Esophagus mucosa (tissue), 1 donor: Measurements from ENCODE around the gene PRRC2A. TPM values are rescaled to one million over a fixed set of nuclear protein-coding genes. Genes with fewer than 3 reads are reported as not detected.

Experiments used
- ATAC-seq: fragments of 200-7000 bp; cut with Tn5 transposase; one replicate; pipeline ENCODE4 v1.9.1; 2020
- total RNA-seq: library from RNA; stranded (reverse); gene quantifications from one replicate; pipeline ENCODE4 v1.2.4, GENCODE V29; 2023
- donor health status: DM: yes; HTN: yes; CAD: no.

PRRC2A gene
- 103 TPM for total RNA-seq

- no peak for ATAC-seq
Observed at GRCh38 chr6:31620586-31621319, at the start of gene PRRC2A. Gene PRRC2A (plus strand): TSS chr6:31620715. CDS start chr6:31622790, 2,075 bp downstream.

- ATAC-seq, result peak; percentile 33
Observed at GRCh38 chr6:31572041-31572911, 48.2 kb upstream of the PRRC2A start, which contains the start of gene LTA. Gene LTA (plus strand): TSS chr6:31572289. CDS start chr6:31572743, 454 bp downstream.

GRCh38 chr6:31573239-31574105 lies 47.0 kb upstream of the PRRC2A start:
- ATAC-seq, result no peak

- no peak for ATAC-seq
Observed at GRCh38 chr6:31574106-31575061, 46.1 kb upstream of the PRRC2A start.

GRCh38 chr6:31575335-31575901 lies 45.1 kb upstream of the PRRC2A start, which contains the start of gene TNF:
Gene TNF (plus strand): TSS chr6:31575565. CDS start chr6:31575742, 177 bp downstream.
- ATAC-seq, result peak; percentile 23

GRCh38 chr6:31575952-31576685 lies 44.4 kb upstream of the PRRC2A start:
- no peak for ATAC-seq

- ATAC-seq, result no peak
Observed at GRCh38 chr6:31576897-31577578, 43.5 kb upstream of the PRRC2A start.

- no peak for ATAC-seq
Observed at GRCh38 chr6:31577579-31577966, 42.9 kb upstream of the PRRC2A start.

- no peak for ATAC-seq
Observed at GRCh38 chr6:31578184-31579118, 42.1 kb upstream of the PRRC2A start.

- ATAC-seq, result no peak
Observed at GRCh38 chr6:31579119-31579505, 41.4 kb upstream of the PRRC2A start.

GRCh38 chr6:31579546-31580437 lies 40.7 kb upstream of the PRRC2A start:
- no peak for ATAC-seq

GRCh38 chr6:31580438-31580740 lies 40.1 kb upstream of the PRRC2A start:
- ATAC-seq, result no peak

- ATAC-seq, result peak; percentile 83
Observed at GRCh38 chr6:31580807-31581433, 39.6 kb upstream of the PRRC2A start.

- no peak for ATAC-seq
Observed at GRCh38 chr6:31581434-31582229, 38.9 kb upstream of the PRRC2A start.

- ATAC-seq, result peak; percentile 9
Observed at GRCh38 chr6:31582230-31582643, 38.3 kb upstream of the PRRC2A start, which contains the start of gene LTB. Gene LTB (minus strand): TSS chr6:31582424. CDS start chr6:31582417, 7 bp downstream.

GRCh38 chr6:31585491-31585890 lies 35.0 kb upstream of the PRRC2A start:
- no peak for ATAC-seq
